Gastrocnemius medialis (tissue), 4 donors: ENCODE measurements around the gene SSH3.

ENCODE experiments used
- POLR2A ChIP-seq, 2 donors: fragments of 450-650 bp; IDR thresholded peaks; one replicate each; pipeline ENCODE4 v1.6.1; 2017; ENCODE audit warnings: antibody characterized with exemption in 2 of 2, mild to moderate bottlenecking in 2 of 2, moderate library complexity in 2 of 2
- TF ChIP-seq, protein P1 (sequence below), 5 experiments: fragments of 450-650 bp in 3 of 5; fragments of 200-600 bp in 2 of 5; sonication (generic) in 2 of 5; IDR thresholded peaks in 4 of 5; conservative IDR thresholded peaks in 1 of 5; 1 replicate in 4 of 5; 2 replicates in 1 of 5; pipeline ENCODE4 v1.5.1; 2016 to 2019; ENCODE audit warnings: antibody characterized with exemption in 5 of 5, mild to moderate bottlenecking in 3 of 5, moderate library complexity in 3 of 5

GRCh38 chr11:67320691-67321090 lies 17.4 kb downstream of the SSH3 start:
- TF ChIP-seq, protein P1, sequence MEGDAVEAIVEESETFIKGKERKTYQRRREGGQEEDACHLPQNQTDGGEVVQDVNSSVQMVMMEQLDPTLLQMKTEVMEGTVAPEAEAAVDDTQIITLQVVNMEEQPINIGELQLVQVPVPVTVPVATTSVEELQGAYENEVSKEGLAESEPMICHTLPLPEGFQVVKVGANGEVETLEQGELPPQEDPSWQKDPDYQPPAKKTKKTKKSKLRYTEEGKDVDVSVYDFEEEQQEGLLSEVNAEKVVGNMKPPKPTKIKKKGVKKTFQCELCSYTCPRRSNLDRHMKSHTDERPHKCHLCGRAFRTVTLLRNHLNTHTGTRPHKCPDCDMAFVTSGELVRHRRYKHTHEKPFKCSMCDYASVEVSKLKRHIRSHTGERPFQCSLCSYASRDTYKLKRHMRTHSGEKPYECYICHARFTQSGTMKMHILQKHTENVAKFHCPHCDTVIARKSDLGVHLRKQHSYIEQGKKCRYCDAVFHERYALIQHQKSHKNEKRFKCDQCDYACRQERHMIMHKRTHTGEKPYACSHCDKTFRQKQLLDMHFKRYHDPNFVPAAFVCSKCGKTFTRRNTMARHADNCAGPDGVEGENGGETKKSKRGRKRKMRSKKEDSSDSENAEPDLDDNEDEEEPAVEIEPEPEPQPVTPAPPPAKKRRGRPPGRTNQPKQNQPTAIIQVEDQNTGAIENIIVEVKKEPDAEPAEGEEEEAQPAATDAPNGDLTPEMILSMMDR (IDR thresholded peaks at IDR 0.05 in 4 of 5, conservative IDR thresholded peaks at IDR 0.05 in 1 of 5) = no peak
- TF ChIP-seq POLR2A (IDR thresholded peaks at IDR 0.05) = no peak
